A549 (cell line): Measurements from ENCODE around the gene OPA3. TPM values are rescaled to one million over a fixed set of nuclear protein-coding genes. Genes with fewer than 3 reads are reported as not detected.

Experiments used
- ATAC-seq, 2 experiments: fragments of 200-7000 bp in 1 of 2; fragments of >200 bp in 1 of 2; cut with Nextera tagmentation in 1 of 2; cut with Tn5 transposase in 1 of 2; 3 replicates each; pipeline versions ENCODE4 v1.8.0 to v1.9.1; 2018 to 2020; ENCODE audit warnings: mild to moderate bottlenecking in 1 of 2, moderate library complexity in 1 of 2
- CTCF ChIA-PET: fragments of 300-600 bp; sonication (Branson Sonifier 250); formaldehyde crosslinking; extraction: SDS; loops from one replicate; lab custom pipeline; 2021; ENCODE audit warnings: antibody characterized with exemption, inconsistent platforms; lab: Yijun Ruan, JAX
- POLR2A ChIA-PET: fragments of 350-600 bp; formaldehyde crosslinking; extraction: SDS; loops from one replicate; lab custom pipeline; 2021; ENCODE audit warnings: antibody characterized with exemption, inconsistent platforms; lab: Yijun Ruan, JAX
- DNase-seq, 2 experiments: peaks; one replicate each; pipeline versions ENCODE4 v3.0.0 to v3.0.0-alpha.2; 2011 to 2016; ENCODE audit warnings: low read depth in 1 of 2, low spot score in 1 of 2
- FAIRE-seq: peaks from 2 replicates; lab custom pipeline; 2011; peaks lifted over from hg19 to GRCh38; lab: Jason Lieb, UNC
- H3K27ac ChIP-seq, 2 experiments: fragments of >200 bp; sonication (Bioruptor Twin); formaldehyde crosslinking; 3 replicates each; pipeline ENCODE4 v1.5.1; 2016 to 2017
- H3K4me1 ChIP-seq: fragments of >200 bp; sonication (Bioruptor Twin); formaldehyde crosslinking; 3 replicates; pipeline ENCODE4 v1.6.1; 2016
- H3K4me2 ChIP-seq: fragments of >200 bp; sonication (Bioruptor Twin); formaldehyde crosslinking; 3 replicates; pipeline ENCODE4 v1.6.1; 2016
- H3K4me3 ChIP-seq: fragments of >200 bp; sonication (Bioruptor Twin); formaldehyde crosslinking; 3 replicates; pipeline ENCODE4 v1.5.1; 2016
- H3K9me3 ChIP-seq: fragments of >200 bp; sonication (Bioruptor Twin); formaldehyde crosslinking; 3 replicates; pipeline ENCODE4 v1.6.1; 2016
- BHLHE40 ChIP-seq: IDR thresholded peaks from 2 replicates; pipeline ENCODE4 v1.6.1; 2012; ENCODE audit warnings: low read depth, low read length, inconsistent platforms
- CBX8 ChIP-seq: fragments of 200-600 bp; sonication (generic); IDR thresholded peaks from 2 replicates; pipeline ENCODE4 v1.6.1; 2016
- CHD2 ChIP-seq: fragments of 150-350 bp; IDR thresholded peaks from 2 replicates; pipeline ENCODE4 v1.6.1; 2014; ENCODE audit warnings: low read length; ENCODE audit not compliant: partially characterized antibody
- CTCF ChIP-seq: fragments of >200 bp; sonication (Bioruptor Twin); formaldehyde crosslinking; IDR thresholded peaks from 3 replicates; pipeline ENCODE4 v1.5.1; 2016
- GATA3 ChIP-seq: IDR thresholded peaks from 2 replicates; pipeline ENCODE4 v1.6.1; 2012; ENCODE audit warnings: borderline replicate concordance
- HDAC2 ChIP-seq: fragments of 200-600 bp; sonication (generic); IDR thresholded peaks from 2 replicates; pipeline ENCODE4 v1.6.1; 2016
- HEYL ChIP-seq: fragments of 250-450 bp; sonication (Bioruptor Pico); IDR thresholded peaks from 2 replicates; pipeline ENCODE4 v1.8.0; 2021; ENCODE audit warnings: mild to moderate bottlenecking, moderate library complexity
- HOXB13 ChIP-seq: fragments of 250-450 bp; sonication (Bioruptor Pico); IDR thresholded peaks from 2 replicates; pipeline ENCODE4 v1.5.0; 2020; ENCODE audit warnings: low read depth, mild to moderate bottlenecking, moderate library complexity
- KDM5A ChIP-seq: fragments of 200-600 bp; sonication (generic); IDR thresholded peaks from 2 replicates; pipeline ENCODE4 v1.6.1; 2016; ENCODE audit warnings: antibody characterized with exemption, mild to moderate bottlenecking
- MAFK ChIP-seq: fragments of 450-650 bp; IDR thresholded peaks from 2 replicates; pipeline ENCODE4 v1.6.1; 2014; ENCODE audit not compliant: partially characterized antibody
- NR3C1 ChIP-seq: fragments of >200 bp; sonication (Bioruptor Twin); formaldehyde crosslinking; IDR thresholded peaks from 3 replicates; pipeline ENCODE4 v1.6.1; 2017
- PBX3 ChIP-seq: IDR thresholded peaks from 2 replicates; pipeline ENCODE4 v1.6.1; 2012
- POLR2AphosphoS2 ChIP-seq: conservative IDR thresholded peaks from 2 replicates; pipeline ENCODE4 v1.6.1; 2012; ENCODE audit warnings: low read length, improper control_type of control experiment, inconsistent platforms
- RCOR1 ChIP-seq: fragments of 150-350 bp; IDR thresholded peaks from 2 replicates; pipeline ENCODE4 v1.6.1; 2014; ENCODE audit warnings: antibody characterized with exemption, low read length, low read depth
- SMC3 ChIP-seq: fragments of >200 bp; sonication (Bioruptor Twin); formaldehyde crosslinking; IDR thresholded peaks from 3 replicates; pipeline ENCODE4 v1.6.1; 2018; ENCODE audit warnings: inconsistent platforms
- TP53 ChIP-seq: fragments of 250-450 bp; sonication (Bioruptor Pico); IDR thresholded peaks from 2 replicates; pipeline ENCODE4 v1.5.0; 2021; ENCODE audit warnings: mild to moderate bottlenecking, moderate library complexity
- USF2 ChIP-seq: fragments of 450-650 bp; IDR thresholded peaks from 2 replicates; pipeline ENCODE4 v1.6.1; 2014; ENCODE audit warnings: antibody characterized with exemption
- WGBS: methylation state at CpG from one replicate; pipeline ENCODE4 v1.1.6; 2017; ENCODE audit errors: missing lambda C conversion rate; 5-methylcytosine and 5-hydroxymethylcytosine counted together
- polyA plus RNA-seq, 4 experiments: library from polyadenylated mRNA; depleted of rRNA in 3 of 4; stranded (reverse); fragments of >200 nt; fragmentation: RNase III in 1 of 4; extraction: RNeasy Plus Mini Kit Qiagen cat#74134 plus additional on column Dnase treatment in 1 of 4; gene quantifications; 2 replicates in 3 of 4; 3 replicates in 1 of 4; pipeline ENCODE4 v1.2.3, GENCODE V29; 2011 to 2017

Gene OPA3
- polyA plus RNA-seq, 2 of the 4 experiments (the other 2 are of a cell fraction) = 15.6 to 21.8 TPM

- ATAC-seq = peak in 1 of 2 experiments; percentile 6; a peak in 1 of 6 replicates
- H3K4me2 ChIP-seq = no peak overlapping the region
- CTCF ChIA-PET = interaction anchor here (0.9 to 4.6 kb wide), 13 partner anchors 9 to 108 kb away, joined by 3 to 28 read pairs (median 4); no protein-coding TSS in a partner anchor
- FAIRE-seq = no peak
- TF ChIP-seq CTCF (no peak), KDM5A (no peak), PBX3 (no peak), HOXB13 (no peak), HDAC2 (no peak), GATA3 (no peak), BHLHE40 (no peak), HEYL (CRISPR knock-in tag) (no peak), USF2 (no peak)
- TF ChIP-seq, all 56 proteins: peak for 0
- no peak for DNase-seq
- no peak overlapping the region for H3K4me3 ChIP-seq
- H3K27ac ChIP-seq = peak overlapping the region; percentile 68 to 84; a peak in 5 of 6 replicates
- H3K4me1 ChIP-seq = peaks cover 17% of the 10 kb centered on the region
- POLR2A ChIA-PET = interaction anchor here (0.5 to 1.3 kb wide), 2 partner anchors 11 to 223 kb away, joined by 3 to 4 read pairs; no protein-coding TSS in a partner anchor
- no peaks in the 10 kb centered on the region for H3K9me3 ChIP-seq
- 94% methylated on average over 10 of the region's 10 CpGs for WGBS
Measured at GRCh38 chr19:45547211-45547770, 37.3 kb downstream of the OPA3 start.

GRCh38 chr19:45542234-45542668, 42.4 kb downstream of the OPA3 start:
- Histone ChIP-seq H3K4me2 (peak overlapping the region; percentile 15; the same call in 1 of the 3 replicates), H3K9me3 (no peaks in the 10 kb centered on the region), H3K4me3 (no peak overlapping the region), H3K27ac (peak overlapping the region in 1 of 2 experiments; percentile 56; a peak in 3 of 6 replicates), H3K4me1 (peaks cover 8% of the 10 kb centered on the region)
- TF ChIP-seq RCOR1 = no peak
- TF ChIP-seq MAFK = no peak
- no peak for TF ChIP-seq SMC3
- WGBS = 35% methylated on average over 7 of the region's 7 CpGs
- peak; percentile 59 to 72 for ATAC-seq
- ChIA-PET CTCF (interaction anchor here (1.6 kb wide), 1 partner anchor 16 kb away, joined by 9 read pairs; no protein-coding TSS in a partner anchor), POLR2A (no interaction called here)
- FAIRE-seq = peak; percentile 43
- no peak for DNase-seq

- ChIA-PET POLR2A (no interaction called here), CTCF (interaction anchor here (1.1 to 2.5 kb wide), 3 partner anchors 9 to 19 kb away, joined by 4 to 12 read pairs (median 5); no protein-coding TSS in a partner anchor)
- H3K27ac ChIP-seq = no peak overlapping the region
- FAIRE-seq (no peak), DNase-seq (no peak), ATAC-seq (no peak)
- peaks cover 11% of the 10 kb centered on the region; the same call in 1 of the 3 replicates for H3K9me3 ChIP-seq
- 93% methylated on average over 8 of the region's 9 CpGs for WGBS
- no peak overlapping the region for H3K4me2 ChIP-seq
- no peak overlapping the region for H3K4me3 ChIP-seq
- TF ChIP-seq MAFK (peak; percentile 35), TP53 (CRISPR knock-in tag) (no peak), CHD2 (no peak), CBX8 (no peak)
- TF ChIP-seq, all 56 proteins: peak for 1
- peaks cover 8% of the 10 kb centered on the region for H3K4me1 ChIP-seq
Measured at GRCh38 chr19:45539459-45539858, 45.1 kb downstream of the OPA3 start.

GRCh38 chr19:45531349-45531748, 53.3 kb downstream of the OPA3 start:
- FAIRE-seq (peak; percentile 74), ATAC-seq (no peak), DNase-seq (no peak)
- Histone ChIP-seq H3K27ac (no peak overlapping the region), H3K4me2 (no peak overlapping the region), H3K9me3 (peaks cover 26% of the 10 kb centered on the region), H3K4me1 (no peaks in the 10 kb centered on the region), H3K4me3 (no peak overlapping the region)
- CTCF ChIA-PET = interaction anchor here (1.7 to 7.8 kb wide), 2 partner anchors 9 to 111 kb away, joined by 5 to 71 read pairs; no protein-coding TSS in a partner anchor
- TF ChIP-seq SMC3 = no peak
- no peak for TF ChIP-seq NR3C1
- TF ChIP-seq POLR2AphosphoS2 = 0 out of 2 replicates have a peak, but pooled peaks have one; percentile 63
- 100% methylated on average over 1 of the region's 1 CpG for WGBS
- POLR2A ChIA-PET = no interaction called here
